ENCODE measurements around the gene FAF1. TPM values are rescaled to one million over a fixed set of nuclear protein-coding genes. Genes with fewer than 3 reads are reported as not detected.
"Not testable (repeated sequence)": the region's sequence is repeated elsewhere in the genome, so short reads cannot be mapped to it uniquely, and the experiment has no call there.

The FAF1 gene
- total RNA-seq, 2 donors from 2014 or later: 17.8 to 27.5 TPM

DNA sequence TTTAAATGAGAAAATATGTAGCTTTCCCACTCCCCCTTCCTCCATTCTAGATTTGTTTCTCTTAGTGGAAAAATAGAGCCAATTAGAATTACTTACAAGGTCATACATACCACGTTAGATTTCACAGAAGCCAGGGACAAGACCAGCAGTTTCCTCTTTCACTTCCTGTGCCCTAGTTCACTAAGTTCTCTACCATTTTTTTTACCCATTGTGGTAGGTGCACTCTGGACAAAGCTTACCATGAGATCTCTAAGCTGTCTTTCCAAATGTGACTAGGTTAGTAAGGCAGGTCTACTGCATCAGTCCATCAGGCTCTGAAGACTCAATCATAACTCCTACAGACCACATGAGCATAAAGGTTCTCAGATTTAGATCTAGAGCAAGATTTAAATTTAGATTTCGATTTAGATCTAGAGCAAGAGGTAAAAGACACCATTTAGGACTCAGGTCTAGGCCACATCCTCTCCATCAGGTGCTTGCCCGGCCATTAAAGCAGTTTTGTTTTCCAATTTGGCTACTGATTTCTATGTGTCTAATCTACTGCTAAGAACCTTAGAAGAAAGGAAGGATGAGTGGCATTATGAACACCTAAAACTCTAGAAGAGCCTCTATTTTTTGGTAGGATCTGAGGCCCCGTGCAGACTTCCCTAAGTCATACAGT, 235.3 kb downstream of the FAF1 start:
- Histone ChIP-seq H3K4me1 (no peaks in the 10 kb centered on the region), H3K36me3 (replicated peaks in 1 of 2; ENCODE audit: insufficient read depth in 1 of 2, low read depth in 2 of 2) (no peaks in the 10 kb centered on the region), H3K4me3 (no peak overlapping the region), H3K27ac (no peak overlapping the region), H3K27me3 (no peaks in the 10 kb centered on the region), H3K9me3 (no peaks in the 10 kb centered on the region)
- no peak for DNase-seq
- WGBS, 2 donors: 72 to 79% methylated on average over 4 of the region's 4 CpGs
- intact Hi-C loops (cut with DNase I): no loop called here
- ATAC-seq: no peak
- TF ChIP-seq, protein P1, sequence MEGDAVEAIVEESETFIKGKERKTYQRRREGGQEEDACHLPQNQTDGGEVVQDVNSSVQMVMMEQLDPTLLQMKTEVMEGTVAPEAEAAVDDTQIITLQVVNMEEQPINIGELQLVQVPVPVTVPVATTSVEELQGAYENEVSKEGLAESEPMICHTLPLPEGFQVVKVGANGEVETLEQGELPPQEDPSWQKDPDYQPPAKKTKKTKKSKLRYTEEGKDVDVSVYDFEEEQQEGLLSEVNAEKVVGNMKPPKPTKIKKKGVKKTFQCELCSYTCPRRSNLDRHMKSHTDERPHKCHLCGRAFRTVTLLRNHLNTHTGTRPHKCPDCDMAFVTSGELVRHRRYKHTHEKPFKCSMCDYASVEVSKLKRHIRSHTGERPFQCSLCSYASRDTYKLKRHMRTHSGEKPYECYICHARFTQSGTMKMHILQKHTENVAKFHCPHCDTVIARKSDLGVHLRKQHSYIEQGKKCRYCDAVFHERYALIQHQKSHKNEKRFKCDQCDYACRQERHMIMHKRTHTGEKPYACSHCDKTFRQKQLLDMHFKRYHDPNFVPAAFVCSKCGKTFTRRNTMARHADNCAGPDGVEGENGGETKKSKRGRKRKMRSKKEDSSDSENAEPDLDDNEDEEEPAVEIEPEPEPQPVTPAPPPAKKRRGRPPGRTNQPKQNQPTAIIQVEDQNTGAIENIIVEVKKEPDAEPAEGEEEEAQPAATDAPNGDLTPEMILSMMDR (IDR thresholded peaks at IDR 0.05): no peak
- no peak for TF ChIP-seq POLR2A (IDR thresholded peaks at IDR 0.05)

DNA sequence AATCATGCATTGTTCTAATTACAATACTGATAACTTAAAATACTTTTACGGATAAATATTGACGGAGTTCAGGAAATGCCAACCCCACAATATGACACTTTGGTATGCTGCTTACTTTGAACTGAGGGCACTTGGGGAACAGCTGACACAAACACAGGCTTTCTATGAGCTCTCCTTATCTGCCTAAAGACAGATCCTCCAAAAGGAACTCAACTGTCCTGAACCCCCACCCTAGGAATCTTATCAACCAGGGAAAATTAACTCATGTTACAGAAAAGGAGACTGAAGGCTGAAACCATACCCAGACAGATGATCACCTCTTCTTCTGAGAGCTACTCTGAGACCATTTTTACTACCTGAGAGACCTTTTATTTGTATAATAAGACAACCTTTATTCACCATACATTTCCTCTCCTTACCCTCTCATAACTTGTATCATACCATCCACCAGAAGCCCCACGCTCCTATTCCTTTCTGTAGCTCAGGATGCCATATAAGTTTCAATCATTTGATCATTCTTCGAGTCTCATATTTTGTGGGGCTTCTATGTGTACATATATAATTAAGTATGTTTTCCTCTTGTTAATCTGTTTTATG, 239.5 kb downstream of the FAF1 start:
- intact Hi-C loops (cut with DNase I): no loop called here
- Histone ChIP-seq H3K9me3 (no peaks in the 10 kb centered on the region), H3K4me3 (no peak overlapping the region), H3K27me3 (no peaks in the 10 kb centered on the region), H3K36me3 (replicated peaks in 1 of 2; ENCODE audit: insufficient read depth in 1 of 2, low read depth in 2 of 2) (no peaks in the 10 kb centered on the region), H3K27ac (no peak overlapping the region), H3K4me1 (no peaks in the 10 kb centered on the region)
- ATAC-seq (no peak), DNase-seq (no peak)
- TF ChIP-seq, protein P1 (IDR thresholded peaks at IDR 0.05): no peak
- no peak for TF ChIP-seq POLR2A (IDR thresholded peaks at IDR 0.05)
- WGBS, 2 donors: 75 to 85% methylated on average over 4 of the region's 4 CpGs

DNA sequence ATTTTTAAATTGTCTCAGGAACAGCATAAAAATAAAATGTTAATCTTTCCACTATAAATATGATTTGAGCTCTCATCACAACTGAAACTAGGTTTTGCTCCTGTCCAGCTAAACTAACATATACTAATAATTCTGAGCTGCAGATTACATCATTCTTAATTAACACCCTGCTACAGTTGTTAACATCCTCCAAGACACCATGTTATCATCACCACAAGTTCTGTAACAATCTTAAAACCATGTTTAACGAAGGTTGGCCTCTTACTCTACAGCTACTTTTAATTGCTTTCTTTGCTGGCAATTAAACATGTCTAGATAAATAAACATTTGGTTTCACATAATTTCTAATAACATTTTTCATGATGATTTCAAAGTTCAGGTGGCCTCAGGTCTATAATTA, 240.9 kb downstream of the FAF1 start:
- H3K4me1 ChIP-seq: no peaks in the 10 kb centered on the region
- no peak overlapping the region for H3K4me3 ChIP-seq
- TF ChIP-seq, protein P1 (IDR thresholded peaks at IDR 0.05): no peak
- TF ChIP-seq POLR2A (IDR thresholded peaks at IDR 0.05): no peak
- intact Hi-C loops (cut with DNase I): no loop called here
- H3K27ac ChIP-seq: no peak overlapping the region
- H3K9me3 ChIP-seq: no peaks in the 10 kb centered on the region
- DNase-seq (no peak), ATAC-seq (no peak)
- 94 to 96% methylated on average over 1 of the region's 1 CpG for WGBS, 2 donors
- H3K36me3 ChIP-seq (replicated peaks in 1 of 2; ENCODE audit: insufficient read depth in 1 of 2, low read depth in 2 of 2): no peaks in the 10 kb centered on the region
- no peaks in the 10 kb centered on the region for H3K27me3 ChIP-seq

DNA sequence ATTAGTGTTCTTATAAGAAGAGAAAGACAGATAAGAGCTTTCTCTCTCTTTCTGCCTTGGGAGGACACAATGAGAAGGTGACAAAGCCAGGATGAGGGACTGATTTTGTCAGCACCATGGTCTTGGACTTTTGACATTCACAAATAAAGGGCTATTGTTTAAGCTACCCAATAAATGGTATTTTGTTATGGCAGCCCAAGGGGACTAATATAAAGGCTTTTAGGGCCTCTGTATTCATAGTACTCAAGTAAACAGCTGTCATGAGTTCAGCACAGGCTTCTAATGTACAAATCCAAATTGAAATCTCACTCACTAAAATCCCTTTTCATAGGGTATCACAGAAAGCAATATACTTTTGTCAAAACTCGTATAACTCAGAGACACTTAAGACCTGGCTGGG, 242.7 kb downstream of the FAF1 start:
- Histone ChIP-seq H3K4me3 (no peak overlapping the region), H3K27ac (no peak overlapping the region), H3K27me3 (no peaks in the 10 kb centered on the region), H3K9me3 (no peaks in the 10 kb centered on the region), H3K36me3 (replicated peaks in 1 of 2; ENCODE audit: insufficient read depth in 1 of 2, low read depth in 2 of 2) (no peaks in the 10 kb centered on the region), H3K4me1 (no peaks in the 10 kb centered on the region)
- ATAC-seq (no peak), DNase-seq (no peak)
- WGBS, 2 donors: 92 to 95% methylated on average over 1 of the region's 1 CpG
- intact Hi-C loops (cut with DNase I): no loop called here
- TF ChIP-seq, protein P1 (IDR thresholded peaks at IDR 0.05): no peak
- no peak for TF ChIP-seq POLR2A (IDR thresholded peaks at IDR 0.05)

DNA sequence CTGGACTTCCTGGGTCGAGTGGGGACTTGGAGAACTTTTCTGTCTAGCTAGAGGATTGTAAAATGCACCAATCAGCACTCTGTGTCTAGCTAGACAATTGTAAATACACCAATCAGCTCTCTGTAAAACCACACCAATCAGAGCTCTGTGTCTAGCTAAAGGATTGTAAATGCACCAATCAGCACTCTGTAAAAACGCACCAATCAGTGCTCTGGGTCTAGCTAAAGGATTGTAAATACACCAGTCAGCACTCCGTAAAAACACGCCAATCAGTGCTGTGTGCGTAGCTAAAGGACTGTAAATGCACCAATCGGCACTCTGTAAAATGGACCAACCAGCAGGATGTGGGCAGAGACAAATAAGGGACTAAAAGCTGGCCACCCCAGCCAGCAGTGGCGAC, 243.6 kb downstream of the FAF1 start:
- H3K9me3 ChIP-seq; ATAC-seq; H3K4me1 ChIP-seq; H3K27ac ChIP-seq; intact Hi-C loops (cut with DNase I); H3K36me3 ChIP-seq (replicated peaks in 1 of 2; ENCODE audit: insufficient read depth in 1 of 2, low read depth in 2 of 2); H3K4me3 ChIP-seq; H3K27me3 ChIP-seq; DNase-seq: not testable (repeated sequence)
- WGBS, 2 donors: 96 to 99% methylated on average over 7 of the region's 7 CpGs
